Body of pancreas (tissue), 4 donors: ENCODE results near the gene RHOV. TPM values are rescaled to one million over a fixed set of nuclear protein-coding genes. Genes with fewer than 3 reads are reported as not detected.
A peak's percentile ranks its signal among the peaks of the same experiment; 100 is the strongest.

Experiments
- ATAC-seq: fragments of 150-250 bp; one replicate; pipeline ENCODE4 v1.9.1; 2016
- DNase-seq, 4 donors: peaks; one replicate each; pipeline ENCODE4 v3.0.0-alpha.2; 2019
- H3K27ac ChIP-seq, 4 donors: fragments of 200-600 bp; sonication (generic); 1 replicate in 3 of 4; 2 replicates in 1 of 4; pipeline versions ENCODE4 v1.5.1 to v1.6.1; 2016 to 2019; ENCODE audit warnings: mild to moderate bottlenecking in 1 of 4, mixed read lengths in 1 of 4, moderate library complexity in 1 of 4
- H3K27me3 ChIP-seq, 2 donors: fragments of 200-600 bp; sonication (generic); one replicate each; pipeline ENCODE4 v1.6.0; 2016; ENCODE audit warnings: mild to moderate bottlenecking in 1 of 2
- H3K36me3 ChIP-seq, 2 donors: fragments of 200-600 bp; sonication (generic); replicated peaks in 1 of 2; 2 replicates each; pipeline ENCODE4 v1.5.1; 2016; ENCODE audit warnings: low read depth in 2 of 2; ENCODE audit not compliant: insufficient read depth in 1 of 2
- H3K4me1 ChIP-seq: fragments of 200-600 bp; sonication (generic); one replicate; pipeline ENCODE4 v1.6.0; 2016
- H3K4me3 ChIP-seq, 2 donors: fragments of 200-600 bp; sonication (generic); 1 replicate in 1 of 2; 2 replicates in 1 of 2; pipeline ENCODE4 v1.5.1; 2016 to 2019
- H3K9me3 ChIP-seq, 3 donors: fragments of 200-600 bp; sonication (generic); 1 replicate in 2 of 3; 2 replicates in 1 of 3; pipeline ENCODE4 v1.5.1; 2016
- CTCF ChIP-seq, 7 experiments: fragments of 450-650 bp in 4 of 7; fragments of 200-600 bp in 3 of 7; sonication (generic) in 3 of 7; IDR thresholded peaks; one replicate each; pipeline ENCODE4 v1.5.1; 2016 to 2019; ENCODE audit warnings: antibody characterized with exemption in 7 of 7
- POLR2A ChIP-seq, 3 donors: fragments of 450-650 bp; IDR thresholded peaks; one replicate each; pipeline ENCODE4 v1.6.1; 2016; ENCODE audit warnings: antibody characterized with exemption in 3 of 3, mild to moderate bottlenecking in 2 of 3
- WGBS, 2 donors: methylation state at CpG; one replicate each; pipeline ENCODE4 v1.1.5; 2017; 5-methylcytosine and 5-hydroxymethylcytosine counted together
- intact Hi-C: fragments of 100-400 bp; cut with DNase I; formaldehyde crosslinking; loops from one replicate; pipeline ENCODE4 v1.15.1; 2023
- total RNA-seq, 2 donors: library from RNA; depleted of rRNA; stranded (reverse); fragments of >200 nt; gene quantifications; one replicate each; pipeline ENCODE4 v1.1.0, GENCODE V29; 2016

The RHOV gene
- total RNA-seq, 2 donors from 2014 or later = 6.2 to 6.3 TPM

GRCh38 chr15:40901053-40901443, 27.0 kb upstream of the RHOV start:
- H3K4me1 ChIP-seq = peaks cover 25% of the 10 kb centered on the region
- H3K36me3 ChIP-seq = peaks cover 5 to 24% of the 10 kb centered on the region in 2 donors
- TF ChIP-seq CTCF (IDR thresholded peaks at IDR 0.05) = no peak
- no peak for TF ChIP-seq POLR2A (IDR thresholded peaks at IDR 0.05)
- intact Hi-C loops = loop anchor here (5.0 kb wide), 2 partner anchors 121 to 286 kb away; no protein-coding TSS in a partner anchor
- ATAC-seq (no peak), DNase-seq (no peak)
- H3K27me3 ChIP-seq = no peaks in the 10 kb centered on the region
- WGBS, 2 donors = 68 to 74% methylated on average over 5 of the region's 5 CpGs
- H3K27ac ChIP-seq = no peak overlapping the region
- no peak overlapping the region for H3K4me3 ChIP-seq
- no peaks in the 10 kb centered on the region for H3K9me3 ChIP-seq

- Histone ChIP-seq H3K9me3 (no peaks in the 10 kb centered on the region), H3K27me3 (no peaks in the 10 kb centered on the region), H3K4me3 (no peak overlapping the region), H3K36me3 (peaks cover 5 to 24% of the 10 kb centered on the region in 2 donors), H3K4me1 (peaks cover 25% of the 10 kb centered on the region), H3K27ac (no peak overlapping the region)
- ATAC-seq (no peak), DNase-seq (no peak)
- TF ChIP-seq POLR2A (IDR thresholded peaks at IDR 0.05) (no peak), CTCF (IDR thresholded peaks at IDR 0.05) (no peak)
- intact Hi-C loops = loop anchor here (5.0 kb wide), 2 partner anchors 122 to 287 kb away; no protein-coding TSS in a partner anchor
- 82 to 90% methylated on average over 3 to 34 of the region's 36 CpGs for WGBS, 2 donors
Measured at GRCh38 chr15:40900256-40901052, 26.4 kb upstream of the RHOV start.

GRCh38 chr15:40899536-40900207, 25.6 kb upstream of the RHOV start:
- no peak overlapping the region for H3K27ac ChIP-seq
- 83 to 87% methylated on average over 20 to 33 of the region's 33 CpGs for WGBS, 2 donors
- H3K36me3 ChIP-seq = peaks cover 5 to 24% of the 10 kb centered on the region in 2 donors
- ATAC-seq (no peak), DNase-seq (no peak)
- peaks cover 31% of the 10 kb centered on the region for H3K4me1 ChIP-seq
- TF ChIP-seq POLR2A (IDR thresholded peaks at IDR 0.05) = no peak
- no peak for TF ChIP-seq CTCF (IDR thresholded peaks at IDR 0.05)
- no peaks in the 10 kb centered on the region for H3K9me3 ChIP-seq
- intact Hi-C loops = loop anchor here (5.0 kb wide), 2 partner anchors 123 to 288 kb away; no protein-coding TSS in a partner anchor
- H3K27me3 ChIP-seq = no peaks in the 10 kb centered on the region
- no peak overlapping the region for H3K4me3 ChIP-seq

GRCh38 chr15:40894681-40895448, 20.8 kb upstream of the RHOV start:
- peak in 6 of 7 experiments; percentile 6 to 78 (median 54) for TF ChIP-seq CTCF (IDR thresholded peaks at IDR 0.05)
- TF ChIP-seq POLR2A (IDR thresholded peaks at IDR 0.05) = peak in 1 of 3 donors; percentile 5
- intact Hi-C loops = loop anchor here (5.0 kb wide), 1 partner anchor 38 kb away; no protein-coding TSS in a partner anchor
- DNase-seq (peak; percentile 60 to 67 (median 64)), ATAC-seq (peak; percentile 39)
- Histone ChIP-seq H3K4me3 (peak overlapping the region; percentile 76 to 82), H3K4me1 (peaks cover 32% of the 10 kb centered on the region), H3K27me3 (no peaks in the 10 kb centered on the region), H3K36me3 (peaks cover 0 to 10% of the 10 kb centered on the region in 2 donors), H3K27ac (peak overlapping the region; percentile 82 to 94 (median 88)), H3K9me3 (no peaks in the 10 kb centered on the region)
- WGBS, 2 donors = 1 to 2% methylated on average over 15 to 33 of the region's 33 CpGs
